ENCODE results near the gene HACD1. TPM values are rescaled to one million over a fixed set of nuclear protein-coding genes. Genes with fewer than 3 reads are reported as not detected.
"Not testable (repeated sequence)": the region's sequence is repeated elsewhere in the genome, so short reads cannot be mapped to it uniquely, and the experiment has no call there.

HACD1 gene
- total RNA-seq, 1 experiment from 2014 or later, result 29.6 TPM

DNA sequence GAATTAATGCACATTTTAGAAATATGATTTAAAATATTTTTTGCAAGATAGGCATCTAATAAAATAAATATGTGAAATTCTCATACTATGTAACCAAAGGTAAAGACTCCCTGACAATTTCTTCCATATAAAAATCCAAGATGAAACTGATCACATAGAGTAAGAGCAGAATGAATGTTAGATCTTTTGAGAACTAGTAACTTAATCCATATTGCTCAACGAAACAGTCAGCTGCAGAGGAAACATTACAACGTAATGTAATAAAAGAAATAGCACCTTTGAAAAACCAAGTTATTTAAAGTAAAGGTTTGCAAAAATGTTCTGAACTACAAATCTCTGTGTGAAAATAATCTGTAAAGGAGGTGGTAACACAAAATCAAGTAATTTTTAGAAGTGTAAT, 28.8 kb downstream of the HACD1 start:
- no peaks in the 10 kb centered on the region for H3K36me3 ChIP-seq (ENCODE audit: low read depth)
- no peaks in the 10 kb centered on the region for H3K4me1 ChIP-seq (replicated peaks; ENCODE audit: insufficient read depth)
- no peak for TF ChIP-seq EZH2 (IDR thresholded peaks at IDR 0.05; ENCODE audit: low read depth)
- TF ChIP-seq, protein P1, sequence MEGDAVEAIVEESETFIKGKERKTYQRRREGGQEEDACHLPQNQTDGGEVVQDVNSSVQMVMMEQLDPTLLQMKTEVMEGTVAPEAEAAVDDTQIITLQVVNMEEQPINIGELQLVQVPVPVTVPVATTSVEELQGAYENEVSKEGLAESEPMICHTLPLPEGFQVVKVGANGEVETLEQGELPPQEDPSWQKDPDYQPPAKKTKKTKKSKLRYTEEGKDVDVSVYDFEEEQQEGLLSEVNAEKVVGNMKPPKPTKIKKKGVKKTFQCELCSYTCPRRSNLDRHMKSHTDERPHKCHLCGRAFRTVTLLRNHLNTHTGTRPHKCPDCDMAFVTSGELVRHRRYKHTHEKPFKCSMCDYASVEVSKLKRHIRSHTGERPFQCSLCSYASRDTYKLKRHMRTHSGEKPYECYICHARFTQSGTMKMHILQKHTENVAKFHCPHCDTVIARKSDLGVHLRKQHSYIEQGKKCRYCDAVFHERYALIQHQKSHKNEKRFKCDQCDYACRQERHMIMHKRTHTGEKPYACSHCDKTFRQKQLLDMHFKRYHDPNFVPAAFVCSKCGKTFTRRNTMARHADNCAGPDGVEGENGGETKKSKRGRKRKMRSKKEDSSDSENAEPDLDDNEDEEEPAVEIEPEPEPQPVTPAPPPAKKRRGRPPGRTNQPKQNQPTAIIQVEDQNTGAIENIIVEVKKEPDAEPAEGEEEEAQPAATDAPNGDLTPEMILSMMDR (conservative IDR thresholded peaks at IDR 0.05), result no peak
- H3K9me3 ChIP-seq (ENCODE audit: insufficient read depth, low read depth), result no peaks in the 10 kb centered on the region
- no peaks in the 10 kb centered on the region for H3K27me3 ChIP-seq (ENCODE audit: insufficient read depth, low read depth)
- H3F3A ChIP-seq (ENCODE audit: insufficient read depth, low read depth), result no peaks in the 10 kb centered on the region
- no peak for DNase-seq
- no TSS peak for BruUV-seq (replicated peaks)
- H3K4me3 ChIP-seq, result no peak overlapping the region
- ChIA-PET POLR2A (ENCODE audit: unreplicated experiment) (no interaction called here), CTCF (no interaction called here)
- intact Hi-C loops (cut with micrococcal nuclease; ENCODE audit: unreplicated experiment), result loop anchor here (5.0 kb wide), 1 partner anchor 141 kb away; no protein-coding TSS in a partner anchor
- no peak overlapping the region for H2AFZ ChIP-seq
- H3K79me2 ChIP-seq (ENCODE audit: low read depth), result no peaks in the 10 kb centered on the region
- H4K20me1 ChIP-seq (ENCODE audit: insufficient read depth), result no peaks in the 10 kb centered on the region
- no peak overlapping the region for H3K27ac ChIP-seq
- H3K4me2 ChIP-seq, result no peak overlapping the region
- no peaks in the 10 kb centered on the region for H3K9me2 ChIP-seq (ENCODE audit: insufficient read depth)

DNA sequence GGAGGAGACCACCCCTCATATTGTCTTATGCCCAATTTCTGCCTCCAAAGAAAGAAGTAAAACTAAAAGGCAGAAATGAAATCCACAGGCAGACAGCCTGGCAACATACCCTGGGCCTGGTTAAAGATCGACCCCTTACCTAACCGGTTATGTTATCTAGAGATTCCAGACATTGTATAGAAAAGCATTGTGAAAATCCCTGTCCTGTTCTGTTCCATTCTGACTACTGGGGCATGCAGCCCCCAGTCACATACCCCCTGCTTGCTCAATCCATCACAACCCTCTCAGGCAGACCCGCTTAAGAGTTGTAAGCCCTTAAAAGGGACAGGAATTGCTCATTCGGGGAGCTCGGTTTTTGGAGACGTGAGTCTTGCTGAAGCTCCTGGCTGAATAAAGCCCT, 29.9 kb downstream of the HACD1 start:
- CTCF ChIA-PET, result not testable (repeated sequence)

DNA sequence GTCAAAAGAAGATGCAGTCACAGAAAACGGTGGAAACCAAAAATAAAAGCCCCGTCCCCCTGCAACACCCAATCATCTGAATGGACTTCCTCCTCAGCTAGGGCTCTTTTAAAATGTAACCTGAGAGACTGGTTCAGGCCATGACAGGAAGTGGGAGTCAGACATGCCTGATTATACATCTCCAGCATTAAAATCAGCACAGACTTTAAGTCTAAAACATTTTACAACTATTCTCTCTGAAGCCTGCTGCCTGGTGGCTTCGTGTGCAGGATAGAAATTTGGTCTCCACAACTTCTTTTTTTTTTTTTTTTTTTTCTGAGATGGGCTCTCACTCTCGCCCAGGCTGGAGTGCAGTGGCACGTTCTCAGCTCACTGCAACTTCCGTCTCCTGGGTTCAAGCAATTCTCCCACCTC, 30.3 kb downstream of the HACD1 start:
- Histone ChIP-seq H3K27ac (no peak overlapping the region), H2AFZ (no peak overlapping the region), H3K9me2 (ENCODE audit: insufficient read depth) (no peaks in the 10 kb centered on the region), H3K4me3 (no peak overlapping the region), H4K20me1 (ENCODE audit: insufficient read depth) (no peaks in the 10 kb centered on the region), H3K9me3 (ENCODE audit: insufficient read depth, low read depth) (no peaks in the 10 kb centered on the region), H3F3A (ENCODE audit: insufficient read depth, low read depth) (no peaks in the 10 kb centered on the region), H3K79me2 (ENCODE audit: low read depth) (no peaks in the 10 kb centered on the region), H3K27me3 (ENCODE audit: insufficient read depth, low read depth) (no peaks in the 10 kb centered on the region), H3K4me2 (no peak overlapping the region), H3K4me1 (replicated peaks; ENCODE audit: insufficient read depth) (no peaks in the 10 kb centered on the region), H3K36me3 (ENCODE audit: low read depth) (no peaks in the 10 kb centered on the region)
- no TSS peak for BruUV-seq (replicated peaks)
- no peak for TF ChIP-seq EZH2 (IDR thresholded peaks at IDR 0.05; ENCODE audit: low read depth)
- TF ChIP-seq, protein P1 (conservative IDR thresholded peaks at IDR 0.05), result no peak
- CTCF ChIA-PET, result interaction anchor here (0.8 kb wide), 1 partner anchor 178 kb away, joined by 9 read pairs; no protein-coding TSS in a partner anchor
- POLR2A ChIA-PET (ENCODE audit: unreplicated experiment), result no interaction called here
- intact Hi-C loops (cut with micrococcal nuclease; ENCODE audit: unreplicated experiment), result loop anchor here (5.0 kb wide), 1 partner anchor 140 kb away; no protein-coding TSS in a partner anchor
- DNase-seq, result no peak

More for the DNA sequence above, 29.9 kb downstream of the HACD1 start:
- H3K36me3 ChIP-seq (ENCODE audit: low read depth); H3K9me2 ChIP-seq (ENCODE audit: insufficient read depth); POLR2A ChIA-PET (ENCODE audit: unreplicated experiment); H2AFZ ChIP-seq; H3K9me3 ChIP-seq (ENCODE audit: insufficient read depth, low read depth); H3K4me2 ChIP-seq; H3F3A ChIP-seq (ENCODE audit: insufficient read depth, low read depth); H3K27me3 ChIP-seq (ENCODE audit: insufficient read depth, low read depth); H4K20me1 ChIP-seq (ENCODE audit: insufficient read depth); H3K4me1 ChIP-seq (replicated peaks; ENCODE audit: insufficient read depth); BruUV-seq (replicated peaks); H3K4me3 ChIP-seq; H3K79me2 ChIP-seq (ENCODE audit: low read depth); DNase-seq; H3K27ac ChIP-seq: not testable (repeated sequence)
- intact Hi-C loops (cut with micrococcal nuclease; ENCODE audit: unreplicated experiment), result loop anchor here (5.0 kb wide), 1 partner anchor 140 kb away; no protein-coding TSS in a partner anchor

DNA sequence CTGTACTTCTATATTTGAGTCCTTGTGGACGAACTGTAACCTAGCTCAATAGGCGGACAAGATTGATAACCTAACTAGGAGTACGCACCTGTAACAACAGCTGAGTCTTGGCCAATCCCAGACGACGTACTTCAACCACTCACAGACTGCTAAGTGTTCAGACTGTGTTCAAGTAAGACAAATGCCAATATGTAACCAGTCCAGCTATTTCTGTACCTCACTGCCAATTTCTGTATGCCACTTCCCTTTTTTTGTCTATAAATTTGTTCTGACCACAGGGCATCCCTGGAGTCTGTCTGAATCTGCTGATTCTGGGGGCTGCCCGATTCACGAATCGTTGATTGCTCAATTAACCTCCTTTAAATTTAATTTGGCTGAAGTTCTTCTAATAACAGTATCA, 32.2 kb downstream of the HACD1 start:
- H3K9me3 ChIP-seq (ENCODE audit: insufficient read depth, low read depth), result no peaks in the 10 kb centered on the region
- H3K27me3 ChIP-seq (ENCODE audit: insufficient read depth, low read depth), result no peaks in the 10 kb centered on the region
- no peaks in the 10 kb centered on the region for H3K79me2 ChIP-seq (ENCODE audit: low read depth)
- DNase-seq, result no peak
- H3K4me3 ChIP-seq, result no peak overlapping the region
- POLR2A ChIA-PET (ENCODE audit: unreplicated experiment), result no interaction called here
- no TSS peak for BruUV-seq (replicated peaks)
- H3K36me3 ChIP-seq (ENCODE audit: low read depth), result no peaks in the 10 kb centered on the region
- H4K20me1 ChIP-seq (ENCODE audit: insufficient read depth), result no peaks in the 10 kb centered on the region
- no peak overlapping the region for H2AFZ ChIP-seq
- H3K4me2 ChIP-seq, result no peak overlapping the region
- no peaks in the 10 kb centered on the region for H3F3A ChIP-seq (ENCODE audit: insufficient read depth, low read depth)
- no peaks in the 10 kb centered on the region for H3K4me1 ChIP-seq (replicated peaks; ENCODE audit: insufficient read depth)
- H3K27ac ChIP-seq, result no peak overlapping the region
- CTCF ChIA-PET, result no interaction called here
- intact Hi-C loops (cut with micrococcal nuclease; ENCODE audit: unreplicated experiment), result loop anchor here (5.0 kb wide), 1 partner anchor 138 kb away; no protein-coding TSS in a partner anchor
- TF ChIP-seq, protein P1 (conservative IDR thresholded peaks at IDR 0.05), result no peak
- TF ChIP-seq EZH2 (IDR thresholded peaks at IDR 0.05; ENCODE audit: low read depth), result no peak
- no peaks in the 10 kb centered on the region for H3K9me2 ChIP-seq (ENCODE audit: insufficient read depth)
